Spleen (tissue), 11 donors: ENCODE results near the gene SFTPB. TPM values are rescaled to one million over a fixed set of nuclear protein-coding genes. Genes with fewer than 3 reads are reported as not detected.
"Not testable (repeated sequence)": the region's sequence is repeated elsewhere in the genome, so short reads cannot be mapped to it uniquely, and the experiment has no call there.

ENCODE experiments used
- DNase-seq: peaks from one replicate; pipeline ENCODE4 v3.0.0-alpha.2; 2020
- H3K27ac ChIP-seq, 8 donors: fragments of 200-600 bp; sonication (generic) in 7 of 8; 1 replicate in 4 of 8; 2 replicates in 4 of 8; pipeline versions ENCODE4 v1.5.0 to v1.8.0; 2016 to 2021; ENCODE audit warnings: inconsistent platforms in 4 of 8, mild to moderate bottlenecking in 4 of 8, moderate library complexity in 1 of 8
- H3K27me3 ChIP-seq, 7 donors: fragments of 200-600 bp; sonication (generic) in 6 of 7; replicated peaks in 1 of 7; 1 replicate in 4 of 7; 2 replicates in 3 of 7; pipeline versions ENCODE4 v1.5.0 to v1.8.0; 2016 to 2021; ENCODE audit warnings: inconsistent platforms in 3 of 7, mild to moderate bottlenecking in 1 of 7
- H3K36me3 ChIP-seq, 6 donors: fragments of 200-600 bp; sonication (generic) in 5 of 6; 1 replicate in 4 of 6; 2 replicates in 2 of 6; pipeline versions ENCODE4 v1.5.0 to v1.8.0; 2016 to 2021; ENCODE audit warnings: inconsistent platforms in 2 of 6
- H3K4me1 ChIP-seq, 6 donors: fragments of 200-600 bp; sonication (generic) in 5 of 6; 1 replicate in 3 of 6; 2 replicates in 3 of 6; pipeline versions ENCODE4 v1.5.0 to v1.8.0; 2016 to 2021; ENCODE audit warnings: inconsistent platforms in 3 of 6
- H3K4me3 ChIP-seq, 8 donors: fragments of 200-600 bp; sonication (generic) in 7 of 8; 1 replicate in 4 of 8; 2 replicates in 4 of 8; pipeline versions ENCODE4 v1.5.0 to v1.8.0; 2016 to 2021; ENCODE audit warnings: inconsistent platforms in 4 of 8, mild to moderate bottlenecking in 4 of 8, moderate library complexity in 2 of 8
- H3K9me3 ChIP-seq, 8 donors: fragments of 200-600 bp; sonication (generic) in 7 of 8; 1 replicate in 4 of 8; 2 replicates in 4 of 8; pipeline versions ENCODE4 v1.5.0 to v1.8.0; 2016 to 2021; ENCODE audit warnings: inconsistent platforms in 4 of 8
- CTCF ChIP-seq, 11 experiments: fragments of 200-600 bp in 7 of 11; fragments of 450-650 bp in 4 of 11; sonication (generic) in 4 of 11; IDR thresholded peaks in 8 of 11; conservative IDR thresholded peaks in 3 of 11; 1 replicate in 7 of 11; 2 replicates in 4 of 11; pipeline versions ENCODE4 v1.4.0 to v1.8.0; 2016 to 2021; ENCODE audit warnings: antibody characterized with exemption in 11 of 11, inconsistent platforms in 4 of 11, mild to moderate bottlenecking in 1 of 11
- POLR2A ChIP-seq, 3 donors: fragments of 450-650 bp; IDR thresholded peaks; one replicate each; pipeline ENCODE4 v1.5.1; 2017; ENCODE audit warnings: antibody characterized with exemption in 3 of 3, mild to moderate bottlenecking in 1 of 3
- POLR2AphosphoS5 ChIP-seq, 3 donors: sonication (generic); formaldehyde crosslinking; IDR thresholded peaks; one replicate each; pipeline ENCODE4 v1.5.1; 2017; ENCODE audit warnings: antibody characterized with exemption in 3 of 3
- WGBS, 5 donors: extraction: QIAGEN DNeasy Blood & Tissue Kit in 3 of 5; methylation state at CpG; one replicate each; pipeline versions ENCODE4 v1.1.5 to v1.1.7; 2013 to 2018; 5-methylcytosine and 5-hydroxymethylcytosine counted together
- intact Hi-C: fragments of 100-400 bp; cut with DNase I; formaldehyde crosslinking; loops from one replicate; pipeline ENCODE4 v1.15.0; 2023; ENCODE audit warnings: low total_unique reads
- polyA plus RNA-seq, 3 donors: library from polyadenylated mRNA; stranded (reverse); fragments of 200-250 nt; gene quantifications; one replicate each; pipeline ENCODE4 v1.2.1, GENCODE V29; 2013
- total RNA-seq, 7 donors: library from RNA; depleted of rRNA in 3 of 7; stranded (reverse); fragments of >200 nt in 3 of 7; fragmentation: NEBNext Ultra II Directional in 4 of 7; extraction: Animal tissue kit (Norgen Biotek cat#: 25700) in 4 of 7; gene quantifications; one replicate each; pipeline versions ENCODE4 v1.1.0 to v1.2.1, GENCODE V29; 2016 to 2021
- donor health status: healthy with polysubstance abuse.
- donor health status: DM: no; HTN: no; CAD: no; lungs with moderate emphysema.
- donor health status: DM: no; HTN: no; CAD: no.
- donor health status: Bipolar disorder and iron deficiency.
- donor health status: healthy.
- donor health status: DM: no; HTN: no; CAD: no.
- donor health status: DM: yes; HTN: yes; CAD: no.

SFTPB gene
- total and polyA plus RNA-seq, 10 donors = 0.59 to 4.0 (median 2.0) TPM; not detected in 6

- TF ChIP-seq POLR2AphosphoS5 (IDR thresholded peaks at IDR 0.05) (no peak), POLR2A (IDR thresholded peaks at IDR 0.05) (no peak), CTCF (IDR thresholded peaks at IDR 0.05 in 8 of 11, conservative IDR thresholded peaks at IDR 0.05 in 3 of 11) (no peak)
- peaks cover 10 to 67% (median 37%) of the 10 kb centered on the region in 6 donors for H3K4me1 ChIP-seq
- intact Hi-C loops = no loop called here
- H3K27ac ChIP-seq = peak overlapping the region in 2 of 8 donors; percentile 11 to 91
- WGBS, 5 donors = 36 to 61% (median 44%) methylated on average over 8 of the region's 8 CpGs
- H3K36me3 ChIP-seq = no peaks in the 10 kb centered on the region
- DNase-seq = no peak
- no peak overlapping the region for H3K4me3 ChIP-seq
- H3K27me3 ChIP-seq = peaks cover 0 to 15% (median 0%) of the 10 kb centered on the region in 7 donors
- no peaks in the 10 kb centered on the region for H3K9me3 ChIP-seq
Measured at GRCh38 chr2:85714841-85715240, 46.8 kb upstream of the SFTPB start.

- DNase-seq, H3K4me3 ChIP-seq, H3K36me3 ChIP-seq, H3K9me3 ChIP-seq, intact Hi-C loops: not testable (repeated sequence)
- peaks cover 10 to 70% (median 41%) of the 10 kb centered on the region in 6 donors for H3K4me1 ChIP-seq
- H3K27ac ChIP-seq = peak overlapping the region in 3 of 8 donors; percentile 0 to 91 (median 11)
- H3K27me3 ChIP-seq = peaks cover 0 to 15% (median 0%) of the 10 kb centered on the region in 7 donors
- 74 to 92% (median 87%) methylated on average over 7 of the region's 7 CpGs for WGBS, 5 donors
Measured at GRCh38 chr2:85714421-85714820, 46.4 kb upstream of the SFTPB start.

GRCh38 chr2:85713836-85714235, 45.8 kb upstream of the SFTPB start:
- no peak for DNase-seq
- H3K4me3 ChIP-seq = no peak overlapping the region
- peaks cover 12 to 74% (median 47%) of the 10 kb centered on the region in 6 donors for H3K4me1 ChIP-seq
- H3K27me3 ChIP-seq = peaks cover 0 to 15% (median 0%) of the 10 kb centered on the region in 7 donors
- no peak for TF ChIP-seq POLR2A (IDR thresholded peaks at IDR 0.05)
- no peak for TF ChIP-seq CTCF (IDR thresholded peaks at IDR 0.05 in 8 of 11, conservative IDR thresholded peaks at IDR 0.05 in 3 of 11)
- TF ChIP-seq POLR2AphosphoS5 (IDR thresholded peaks at IDR 0.05) = no peak
- H3K9me3 ChIP-seq = no peaks in the 10 kb centered on the region
- no peaks in the 10 kb centered on the region for H3K36me3 ChIP-seq
- WGBS, 5 donors = 86 to 95% (median 89%) methylated on average over 4 to 5 of the region's 5 CpGs
- H3K27ac ChIP-seq = peak overlapping the region in 2 of 8 donors; percentile 0 to 91
- intact Hi-C loops = no loop called here

GRCh38 chr2:85712849-85713612, 45.0 kb upstream of the SFTPB start:
- 77 to 93% (median 85%) methylated on average over 9 of the region's 9 CpGs for WGBS, 5 donors
- intact Hi-C loops = no loop called here
- Histone ChIP-seq H3K9me3 (no peaks in the 10 kb centered on the region), H3K4me1 (peaks cover 13 to 82% (median 53%) of the 10 kb centered on the region in 6 donors), H3K27ac (peak overlapping the region in 5 of 8 donors; percentile 32 to 91 (median 79)), H3K27me3 (peaks cover 0 to 15% (median 0%) of the 10 kb centered on the region in 7 donors), H3K4me3 (no peak overlapping the region), H3K36me3 (no peaks in the 10 kb centered on the region)
- TF ChIP-seq CTCF (IDR thresholded peaks at IDR 0.05 in 8 of 11, conservative IDR thresholded peaks at IDR 0.05 in 3 of 11) (no peak), POLR2AphosphoS5 (IDR thresholded peaks at IDR 0.05) (peak; percentile 54 to 75 (median 70))
- no peak for DNase-seq
